Smooth muscle cell (in vitro differentiated cells): ENCODE data around the gene KRTAP12-4. TPM values are rescaled to one million over a fixed set of nuclear protein-coding genes. Genes with fewer than 3 reads are reported as not detected.

Experiments
- DNase-seq: peaks from one replicate; lab custom pipeline; 2025; ENCODE audit not compliant: unreplicated experiment; lab: John Stamatoyannopoulos, UW
- H2AFZ ChIP-seq: fragments of 200-600 bp; sonication (generic); 2 replicates; pipeline ENCODE4 v1.6.0; 2016; ENCODE audit warnings: antibody characterized with exemption, low read depth, mild to moderate bottlenecking
- H3F3A ChIP-seq: fragments of 200-600 bp; sonication (generic); 2 replicates; pipeline ENCODE4 v1.6.0; 2017; ENCODE audit warnings: antibody characterized with exemption, low read depth
- H3K27ac ChIP-seq: fragments of 200-600 bp; sonication (generic); 2 replicates; pipeline ENCODE4 v1.5.1; 2016; ENCODE audit warnings: low read depth, mild to moderate bottlenecking
- H3K27me3 ChIP-seq: fragments of 200-600 bp; sonication (generic); 2 replicates; pipeline ENCODE4 v1.6.1; 2016; ENCODE audit warnings: low read depth, mild to moderate bottlenecking
- H3K36me3 ChIP-seq: fragments of 200-600 bp; sonication (generic); 2 replicates; pipeline ENCODE4 v1.5.1; 2016; ENCODE audit warnings: low read depth
- H3K4me1 ChIP-seq: fragments of 200-600 bp; sonication (generic); 2 replicates; pipeline ENCODE4 v1.5.1; 2016; ENCODE audit warnings: low read depth
- H3K4me2 ChIP-seq: fragments of 200-600 bp; sonication (generic); 2 replicates; pipeline ENCODE4 v1.6.0; 2016; ENCODE audit warnings: mild to moderate bottlenecking
- H3K4me3 ChIP-seq: fragments of 200-600 bp; sonication (generic); 2 replicates; pipeline ENCODE4 v1.5.1; 2016; ENCODE audit warnings: mild to moderate bottlenecking
- H3K79me2 ChIP-seq: fragments of 200-600 bp; sonication (generic); 2 replicates; pipeline ENCODE4 v1.6.0; 2016; ENCODE audit warnings: low read depth, mild to moderate bottlenecking
- H3K9ac ChIP-seq: fragments of 200-600 bp; sonication (generic); 2 replicates; pipeline ENCODE4 v1.6.0; 2016; ENCODE audit warnings: low read depth
- H3K9me3 ChIP-seq: fragments of 200-600 bp; sonication (generic); replicated peaks from 2 replicates; pipeline ENCODE4 v1.5.1; 2016; ENCODE audit warnings: low read depth
- H4K20me1 ChIP-seq: fragments of 200-600 bp; sonication (generic); 2 replicates; pipeline ENCODE4 v1.6.0; 2016; ENCODE audit warnings: low read depth
- WGBS: methylation state at CpG from one replicate; pipeline ENCODE4 v1.1.7; 2016; ENCODE audit warnings: low lambda C conversion rate; 5-methylcytosine and 5-hydroxymethylcytosine counted together
- polyA plus RNA-seq: library from polyadenylated mRNA; unstranded; fragments of >200 nt; fragmentation: Nextera tagmentation; extraction: Ambion mirVana; gene quantifications from 2 replicates; pipeline ENCODE4 v1.2.1, GENCODE V29; 2016
- total RNA-seq: library from RNA; depleted of rRNA; stranded (reverse); fragments of >200 nt; gene quantifications from 2 replicates; pipeline ENCODE4 v1.2.3, GENCODE V29; 2014
- TF ChIP-seq, protein P1 (sequence below): fragments of 200-600 bp; sonication (generic); IDR thresholded peaks from 2 replicates; pipeline ENCODE4 v1.5.1; 2017; ENCODE audit warnings: borderline replicate concordance, mild to moderate bottlenecking, antibody characterized with exemption; ENCODE audit not compliant: insufficient read depth, poor library complexity, severe bottlenecking

KRTAP12-4 gene
- total and polyA plus RNA-seq, 2 experiments from 2014 or later = not detected

GRCh38 chr21:44637018-44637850, 17.2 kb downstream of the KRTAP12-4 start, which contains the start of gene KRTAP10-10:
KRTAP10-10 (plus strand) TSS chr21:44637356; CDS start chr21:44637418, 62 bp downstream.
- no peak for DNase-seq
- Histone ChIP-seq H3K4me1 (no peaks in the 10 kb centered on the region), H3K36me3 (no peaks in the 10 kb centered on the region), H3K9me3 (no peaks in the 10 kb centered on the region), H3K27ac (no peak within 1 kb of the TSS), H4K20me1 (no peaks in the 10 kb centered on the region), H3K4me2 (no peak within 1 kb of the TSS), H3F3A (no peaks in the 10 kb centered on the region), H3K27me3 (no peaks in the 10 kb centered on the region), H2AFZ (no peak within 1 kb of the TSS), H3K9ac (no peak within 1 kb of the TSS), H3K4me3 (no peak within 1 kb of the TSS), H3K79me2 (no peaks in the 10 kb centered on the region)
- TF ChIP-seq, protein P1, sequence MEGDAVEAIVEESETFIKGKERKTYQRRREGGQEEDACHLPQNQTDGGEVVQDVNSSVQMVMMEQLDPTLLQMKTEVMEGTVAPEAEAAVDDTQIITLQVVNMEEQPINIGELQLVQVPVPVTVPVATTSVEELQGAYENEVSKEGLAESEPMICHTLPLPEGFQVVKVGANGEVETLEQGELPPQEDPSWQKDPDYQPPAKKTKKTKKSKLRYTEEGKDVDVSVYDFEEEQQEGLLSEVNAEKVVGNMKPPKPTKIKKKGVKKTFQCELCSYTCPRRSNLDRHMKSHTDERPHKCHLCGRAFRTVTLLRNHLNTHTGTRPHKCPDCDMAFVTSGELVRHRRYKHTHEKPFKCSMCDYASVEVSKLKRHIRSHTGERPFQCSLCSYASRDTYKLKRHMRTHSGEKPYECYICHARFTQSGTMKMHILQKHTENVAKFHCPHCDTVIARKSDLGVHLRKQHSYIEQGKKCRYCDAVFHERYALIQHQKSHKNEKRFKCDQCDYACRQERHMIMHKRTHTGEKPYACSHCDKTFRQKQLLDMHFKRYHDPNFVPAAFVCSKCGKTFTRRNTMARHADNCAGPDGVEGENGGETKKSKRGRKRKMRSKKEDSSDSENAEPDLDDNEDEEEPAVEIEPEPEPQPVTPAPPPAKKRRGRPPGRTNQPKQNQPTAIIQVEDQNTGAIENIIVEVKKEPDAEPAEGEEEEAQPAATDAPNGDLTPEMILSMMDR = no peak
- 80% methylated on average over 20 of the region's 21 CpGs for WGBS

GRCh38 chr21:44636209-44637017, 18.0 kb downstream of the KRTAP12-4 start:
- DNase-seq = no peak
- no peak overlapping the region for H3K4me2 ChIP-seq

GRCh38 chr21:44632067-44632466, 22.4 kb downstream of the KRTAP12-4 start:
- H2AFZ ChIP-seq = no peak overlapping the region
- H3K9me3 ChIP-seq = no peaks in the 10 kb centered on the region
- no peak overlapping the region for H3K27ac ChIP-seq
- no peaks in the 10 kb centered on the region for H4K20me1 ChIP-seq
- no peak for DNase-seq
- 96% methylated on average over 1 of the region's 1 CpG for WGBS
- no peak overlapping the region for H3K4me3 ChIP-seq
- no peak overlapping the region for H3K9ac ChIP-seq
- no peak overlapping the region for H3K4me2 ChIP-seq
- no peaks in the 10 kb centered on the region for H3K36me3 ChIP-seq
- H3F3A ChIP-seq = no peaks in the 10 kb centered on the region
- TF ChIP-seq, protein P1 = no peak
- H3K27me3 ChIP-seq = no peaks in the 10 kb centered on the region
- no peaks in the 10 kb centered on the region for H3K4me1 ChIP-seq
- H3K79me2 ChIP-seq = no peaks in the 10 kb centered on the region

More at GRCh38 chr21:44636209-44637017, 18.0 kb downstream of the KRTAP12-4 start:
- 88% methylated on average over 15 of the region's 15 CpGs for WGBS
- Histone ChIP-seq H3K27me3 (no peaks in the 10 kb centered on the region), H2AFZ (no peak overlapping the region), H3K9ac (no peak overlapping the region), H3K4me3 (no peak overlapping the region), H3K4me1 (no peaks in the 10 kb centered on the region), H4K20me1 (no peaks in the 10 kb centered on the region), H3K79me2 (no peaks in the 10 kb centered on the region), H3K36me3 (no peaks in the 10 kb centered on the region), H3K27ac (no peak overlapping the region), H3K9me3 (no peaks in the 10 kb centered on the region), H3F3A (no peaks in the 10 kb centered on the region)
- TF ChIP-seq, protein P1 = no peak
